HG03064 (cell line): ENCODE data around the gene TANGO2.

Experiments used
- ATAC-seq: cut with Tn5 transposase; IDR thresholded peaks from one replicate; pipeline ENCODE4 v1.9.1; 2021; ENCODE audit warnings: low read depth; ENCODE audit not compliant: unreplicated experiment

TANGO2 gene

DNA sequence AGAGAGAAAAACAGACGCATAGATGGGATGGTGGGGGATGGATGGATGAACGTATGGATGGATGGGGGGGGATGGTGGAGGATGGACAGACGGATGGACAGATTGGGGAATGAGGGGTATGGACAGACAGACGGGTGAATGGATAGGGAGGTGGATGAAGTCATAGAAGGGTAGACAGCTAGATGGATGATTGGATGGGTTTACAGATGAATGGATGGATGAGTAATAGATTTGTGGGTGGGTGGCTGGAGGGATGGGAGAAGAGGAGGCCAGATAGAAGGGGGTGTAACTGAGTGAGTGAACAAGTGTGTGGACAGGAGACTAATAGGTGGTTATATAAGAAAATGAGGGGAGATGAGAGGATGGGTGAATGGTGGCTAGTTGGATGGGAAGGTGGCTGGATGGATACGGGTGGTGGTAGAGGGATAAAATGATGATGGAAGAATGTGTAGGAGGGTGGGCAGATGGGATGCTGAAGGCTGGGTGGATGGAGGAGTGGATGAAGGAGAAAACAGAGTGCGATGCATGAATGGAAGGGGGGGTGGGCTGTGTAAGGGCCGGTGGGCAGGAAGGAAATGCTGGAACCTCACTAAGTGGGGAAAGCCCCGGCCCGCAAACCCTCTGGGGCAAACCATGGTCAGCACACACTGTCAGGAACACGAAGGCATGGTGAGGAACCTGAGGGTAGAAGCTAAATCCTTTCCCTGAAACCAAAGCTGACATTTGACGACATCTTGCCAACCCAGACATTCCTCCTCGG lies 25.9 kb upstream of the TANGO2 start:
- ATAC-seq = no peak

DNA sequence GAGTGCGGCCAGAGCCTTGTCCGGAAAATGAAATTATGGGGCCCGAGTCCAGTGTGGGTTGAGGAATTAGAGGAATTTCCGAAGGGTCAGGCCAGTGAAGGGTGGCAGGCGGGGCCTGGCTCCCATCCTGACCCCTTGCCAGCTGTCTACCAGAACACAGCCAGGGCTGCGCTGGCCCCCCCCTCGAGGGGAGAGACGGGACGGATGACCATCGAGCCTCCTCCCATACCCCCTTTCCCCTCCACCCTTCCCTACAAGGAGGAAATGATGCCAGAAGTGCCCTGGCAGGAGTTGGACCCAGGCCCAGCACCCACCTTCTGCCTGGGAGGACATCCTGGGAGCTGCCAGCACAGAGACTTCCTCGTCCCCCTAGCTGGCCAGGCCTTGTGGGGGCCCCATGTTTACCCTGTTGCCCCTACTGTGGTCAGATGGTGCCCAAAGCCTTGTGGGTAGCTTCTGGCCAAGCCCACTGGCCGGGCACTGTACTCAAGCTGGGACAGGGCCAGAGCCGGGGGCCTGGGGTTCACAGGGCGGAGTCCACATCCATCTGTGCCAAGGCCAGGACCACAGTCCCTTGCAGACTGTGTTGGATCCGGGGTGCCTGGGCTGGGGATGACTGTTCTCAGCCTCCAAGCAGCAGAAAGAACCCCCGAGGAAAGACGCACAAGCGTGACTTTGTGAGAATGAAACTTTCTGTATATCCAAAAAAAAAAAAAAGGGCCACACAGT lies 25.1 kb upstream of the TANGO2 start:
- ATAC-seq = no peak

DNA sequence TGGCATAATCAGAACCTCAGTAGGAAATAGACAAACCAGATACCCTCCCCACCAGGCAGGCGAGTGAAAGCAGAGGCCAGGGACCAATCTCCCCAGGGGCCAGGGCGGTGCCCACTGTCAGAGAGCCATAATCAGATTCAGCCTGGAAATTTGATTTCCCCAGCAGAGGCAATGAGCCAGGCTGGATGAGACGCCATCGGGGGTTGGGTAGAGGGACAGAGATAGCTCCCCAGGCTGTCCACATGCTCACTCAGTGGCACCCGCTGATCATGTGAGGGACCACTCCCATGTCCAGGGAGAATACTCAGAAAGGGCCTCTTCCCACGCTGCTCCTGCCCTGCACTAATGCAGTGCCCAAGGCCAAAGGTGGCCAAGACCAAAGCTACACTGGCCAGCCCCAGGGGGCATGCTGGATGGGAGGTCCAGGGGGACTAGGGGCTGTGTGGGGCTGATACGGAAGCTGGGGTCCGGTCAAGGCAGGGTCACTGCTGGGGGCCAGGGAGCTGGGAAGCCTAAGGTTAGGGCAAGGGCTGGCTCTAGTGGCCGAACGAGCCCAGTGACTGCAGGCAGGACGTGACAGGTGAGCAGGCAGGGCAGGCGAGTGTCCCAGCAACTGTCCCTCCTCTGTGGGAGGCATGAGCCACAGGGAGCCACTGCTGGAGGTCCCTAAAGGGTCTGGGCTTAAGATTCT lies 24.1 kb upstream of the TANGO2 start:
- no peak for ATAC-seq

DNA sequence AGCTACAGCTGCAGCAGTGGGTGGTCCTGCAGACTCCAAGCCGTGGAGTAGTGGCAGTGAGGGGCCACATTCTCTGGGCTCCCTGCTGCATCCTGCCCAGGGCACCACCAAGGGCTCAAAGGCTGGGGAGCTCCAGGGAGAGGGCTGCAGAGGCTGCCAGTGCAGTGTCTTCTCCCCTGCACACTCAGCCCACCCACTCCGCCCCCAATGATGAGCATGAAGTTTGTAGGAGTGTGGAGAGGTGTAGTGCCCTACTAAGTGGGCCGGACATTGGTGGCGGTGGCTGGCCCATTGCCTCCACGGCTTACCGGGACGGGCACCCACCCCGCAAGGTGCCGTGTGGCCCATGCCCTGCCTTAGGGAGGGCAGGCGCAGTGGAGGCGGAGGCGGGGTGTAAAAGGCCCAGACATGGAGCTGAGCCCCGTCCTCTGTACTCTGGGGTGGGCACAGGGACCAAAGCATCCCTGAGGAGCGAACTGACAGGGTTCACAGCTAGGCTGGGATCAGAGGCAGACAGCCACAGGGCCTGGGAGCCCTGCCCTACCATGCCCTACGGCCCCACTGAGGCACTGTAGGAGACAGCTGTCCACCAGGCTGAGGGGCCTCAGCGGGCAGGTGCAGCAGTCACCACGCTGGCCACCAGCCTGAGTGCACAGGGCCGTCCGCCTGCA lies 23.2 kb upstream of the TANGO2 start:
- ATAC-seq = no peak

DNA sequence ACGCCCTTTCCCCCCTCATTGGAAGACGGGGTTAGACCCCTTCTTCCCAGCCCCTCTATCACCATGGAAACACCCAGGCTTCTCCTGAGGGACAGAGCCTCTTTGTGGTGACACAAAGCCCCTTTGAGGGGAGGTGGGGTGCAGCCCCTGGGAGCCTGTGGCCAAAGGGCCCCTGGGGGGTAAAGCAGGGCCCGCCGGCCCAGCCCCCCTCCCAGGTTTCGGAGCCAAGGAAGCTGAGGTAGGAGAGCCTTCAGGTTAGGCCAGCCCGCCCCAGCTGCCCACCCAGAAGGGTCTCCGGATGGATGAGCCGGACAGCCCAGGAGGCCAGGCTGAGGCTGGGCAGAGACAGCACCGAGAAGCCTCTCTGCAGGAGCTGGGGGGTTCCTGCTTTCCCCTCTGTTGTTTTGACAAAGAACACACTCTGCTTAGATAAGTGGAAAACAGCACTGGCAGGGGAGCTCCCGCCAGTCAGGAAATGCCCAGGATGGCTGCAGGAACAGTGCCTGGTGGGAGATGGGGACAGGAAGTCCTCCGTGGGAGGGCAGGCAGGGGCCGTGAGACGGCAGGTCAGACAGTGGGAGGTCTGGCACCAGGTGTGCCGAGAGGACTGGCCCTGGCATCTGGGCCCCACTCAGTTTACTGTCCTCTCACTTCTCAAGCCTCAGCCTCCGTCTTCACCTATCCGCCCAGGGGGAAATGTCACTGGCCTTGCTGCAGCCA lies 22.5 kb upstream of the TANGO2 start:
- no peak for ATAC-seq

DNA sequence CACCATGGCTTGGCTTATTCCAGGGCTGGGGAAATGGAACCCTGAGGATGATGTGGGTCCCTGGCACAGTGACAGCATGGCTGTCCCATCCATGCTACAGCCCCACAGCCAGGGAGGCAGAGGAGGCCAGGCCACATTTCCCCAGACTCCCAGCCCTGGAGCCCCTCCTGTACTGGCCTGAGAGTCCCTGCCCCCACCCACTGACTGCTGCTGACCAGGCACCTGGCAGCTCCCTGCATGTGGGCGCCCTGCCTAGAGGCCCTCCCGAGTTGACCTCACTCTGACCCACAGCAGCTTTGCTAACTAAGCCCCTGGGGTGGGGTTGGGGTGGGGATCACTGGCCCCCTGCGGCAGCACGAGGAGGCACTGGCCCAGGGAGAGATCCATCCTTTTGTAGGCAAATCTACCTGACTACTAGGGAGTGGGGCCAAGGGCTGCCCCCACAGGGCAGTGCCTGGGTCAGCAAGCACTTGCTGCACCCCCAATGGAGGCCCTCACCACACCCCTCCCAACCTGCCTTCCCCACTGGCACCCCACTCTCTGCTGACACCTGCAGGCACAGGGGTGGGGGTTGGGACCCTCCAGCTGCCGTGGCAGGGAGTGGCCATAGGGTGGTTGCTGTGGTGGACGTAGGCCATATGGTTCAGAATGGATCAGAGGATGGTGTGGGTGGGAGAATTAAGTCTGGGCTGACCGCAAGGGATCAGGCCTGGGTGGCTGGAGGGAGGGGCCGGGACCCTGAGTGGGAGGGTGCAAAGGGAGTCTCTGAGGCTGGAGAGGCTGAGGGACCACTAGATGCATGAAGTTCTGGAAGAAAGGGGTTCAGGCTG lies 21.7 kb upstream of the TANGO2 start:
- ATAC-seq = no peak

DNA sequence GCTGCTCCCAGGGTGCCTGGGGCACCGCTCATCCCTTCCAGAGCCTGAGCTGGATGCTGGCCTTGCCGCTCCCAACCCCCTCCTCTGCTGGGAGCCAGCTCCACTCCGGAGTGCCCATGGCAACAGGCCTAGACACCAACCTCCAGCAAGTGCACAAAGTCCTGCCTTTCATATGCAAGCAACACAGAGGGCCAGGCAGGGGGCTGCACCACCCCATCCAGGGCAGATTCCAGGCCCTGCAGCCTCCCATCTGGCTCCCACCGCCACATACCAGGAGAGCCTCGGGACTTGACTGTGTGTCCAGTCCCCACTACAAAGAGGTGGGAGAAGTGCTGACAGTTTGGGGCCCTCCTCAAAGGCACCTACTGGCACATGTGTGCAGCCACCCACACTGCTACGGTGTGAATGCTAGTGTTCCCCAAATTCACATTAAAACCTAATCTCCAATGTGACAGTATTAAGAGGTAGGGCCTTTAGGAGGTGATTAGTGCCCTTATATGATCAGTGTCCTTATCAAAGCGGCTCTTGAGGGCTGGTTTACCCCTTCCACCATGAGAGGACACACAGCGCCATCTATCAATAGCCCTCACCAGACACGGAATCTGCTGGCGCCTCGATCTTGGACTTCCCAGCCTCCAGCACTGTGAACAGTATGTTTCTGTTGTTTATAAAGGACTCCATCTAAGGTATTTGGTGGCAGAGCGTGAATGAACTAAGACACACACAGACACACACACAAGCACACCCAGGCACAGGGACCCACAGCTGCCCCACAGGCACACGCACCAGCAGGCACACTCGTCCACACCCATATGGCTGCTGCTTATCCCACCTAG lies 20.4 kb upstream of the TANGO2 start:
- no peak for ATAC-seq

DNA sequence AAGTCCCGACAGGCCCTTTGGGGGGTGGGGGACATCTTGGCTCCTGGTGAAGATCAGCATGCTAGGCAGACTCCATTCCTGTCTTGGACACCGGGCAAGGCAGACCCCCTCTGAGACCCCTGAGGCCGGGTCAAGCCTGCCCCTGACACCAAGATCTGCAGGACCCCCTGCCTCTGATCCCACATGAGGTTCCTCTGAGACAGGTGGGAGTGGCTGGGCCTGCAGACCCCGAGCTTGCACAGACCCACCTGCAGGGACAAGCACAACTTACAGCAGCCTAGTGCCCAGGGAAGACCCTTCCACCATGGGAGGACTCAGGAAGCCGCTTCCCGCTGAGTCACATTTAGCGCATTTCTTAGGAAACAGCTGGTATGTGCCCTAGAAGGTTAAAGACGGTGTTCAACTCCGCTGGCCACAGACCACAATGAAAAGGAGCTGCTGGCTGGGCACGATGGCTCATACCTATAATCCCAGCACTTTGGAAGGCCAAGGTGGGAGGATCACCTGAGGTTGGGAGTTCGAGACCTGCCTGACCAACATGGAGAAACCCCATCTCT lies 19.8 kb upstream of the TANGO2 start:
- ATAC-seq = no peak

DNA sequence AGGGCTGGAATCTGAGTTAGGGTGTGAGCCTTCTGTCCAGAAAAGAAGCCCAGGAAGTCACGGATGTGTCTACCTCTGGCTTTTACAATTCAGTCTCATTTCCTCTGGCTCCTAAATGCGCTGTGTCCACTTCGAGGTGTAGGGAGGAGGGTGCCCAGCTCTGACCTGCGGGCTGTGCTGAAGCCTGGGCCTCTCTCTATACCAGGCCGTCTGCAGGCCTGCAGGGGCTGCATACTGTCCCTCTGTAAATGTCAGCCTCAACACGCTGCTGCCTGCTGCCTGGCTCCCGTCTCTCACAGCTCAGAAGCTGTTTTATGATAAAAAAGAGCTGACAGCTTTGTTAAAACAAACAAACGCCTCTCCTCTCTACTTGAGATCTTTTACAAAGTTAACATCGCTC lies 18.8 kb upstream of the TANGO2 start:
- ATAC-seq = no peak

DNA sequence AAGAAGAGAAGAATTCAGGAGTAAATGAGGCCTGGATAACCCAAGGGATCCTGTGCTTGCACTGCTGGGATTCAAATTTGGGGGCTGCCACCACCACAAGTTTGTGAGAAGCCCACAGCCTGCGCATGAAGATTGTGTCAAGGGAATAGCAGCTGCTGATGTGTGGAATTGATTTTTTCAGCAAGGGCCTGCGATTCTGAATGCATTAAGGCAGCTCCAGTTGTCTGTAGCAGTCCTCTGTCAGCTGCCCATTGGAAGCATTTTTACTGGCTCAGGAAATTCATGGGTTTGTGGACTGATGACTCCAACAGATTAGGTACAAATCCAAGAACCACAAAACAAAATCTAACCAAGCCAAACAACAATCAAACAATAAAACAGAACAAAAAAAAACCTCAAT lies 18.3 kb upstream of the TANGO2 start:
- ATAC-seq = no peak

DNA sequence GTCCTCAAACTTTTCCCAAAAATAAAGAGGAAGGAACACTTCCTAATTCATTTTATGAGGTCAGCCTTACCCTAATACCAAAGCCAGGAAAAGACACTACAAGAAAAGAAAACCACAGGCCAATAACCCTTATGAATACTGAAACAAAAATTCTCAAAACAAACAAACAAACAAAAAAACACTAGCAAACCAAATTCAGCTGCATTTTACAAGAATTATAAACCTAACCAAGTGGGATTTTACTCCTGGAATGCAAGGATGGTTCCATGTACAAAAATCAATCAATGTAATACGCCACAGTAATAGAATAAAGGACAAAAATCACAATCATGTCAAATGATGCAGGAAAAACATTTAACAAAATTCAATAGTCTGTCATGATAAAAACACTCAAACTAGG lies 17.6 kb upstream of the TANGO2 start:
- no peak for ATAC-seq

DNA sequence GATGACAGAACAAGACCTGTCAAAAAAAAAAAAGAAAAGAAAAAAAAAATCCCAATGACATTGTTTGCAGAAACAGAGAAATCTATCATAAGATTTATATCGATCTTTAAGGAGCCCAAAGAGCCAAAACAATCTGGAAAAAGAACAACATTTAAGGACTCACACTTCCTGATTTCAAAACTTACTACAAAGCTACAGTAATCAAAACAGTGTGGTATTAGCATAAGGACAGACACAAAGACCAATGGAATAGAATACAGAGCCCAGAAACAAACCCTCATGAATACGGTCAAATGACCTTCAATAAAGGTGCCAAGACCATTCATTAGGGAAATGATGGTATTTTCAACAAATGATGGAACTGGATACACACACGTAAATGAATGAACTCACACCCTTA lies 16.4 kb upstream of the TANGO2 start:
- no peak for ATAC-seq

DNA sequence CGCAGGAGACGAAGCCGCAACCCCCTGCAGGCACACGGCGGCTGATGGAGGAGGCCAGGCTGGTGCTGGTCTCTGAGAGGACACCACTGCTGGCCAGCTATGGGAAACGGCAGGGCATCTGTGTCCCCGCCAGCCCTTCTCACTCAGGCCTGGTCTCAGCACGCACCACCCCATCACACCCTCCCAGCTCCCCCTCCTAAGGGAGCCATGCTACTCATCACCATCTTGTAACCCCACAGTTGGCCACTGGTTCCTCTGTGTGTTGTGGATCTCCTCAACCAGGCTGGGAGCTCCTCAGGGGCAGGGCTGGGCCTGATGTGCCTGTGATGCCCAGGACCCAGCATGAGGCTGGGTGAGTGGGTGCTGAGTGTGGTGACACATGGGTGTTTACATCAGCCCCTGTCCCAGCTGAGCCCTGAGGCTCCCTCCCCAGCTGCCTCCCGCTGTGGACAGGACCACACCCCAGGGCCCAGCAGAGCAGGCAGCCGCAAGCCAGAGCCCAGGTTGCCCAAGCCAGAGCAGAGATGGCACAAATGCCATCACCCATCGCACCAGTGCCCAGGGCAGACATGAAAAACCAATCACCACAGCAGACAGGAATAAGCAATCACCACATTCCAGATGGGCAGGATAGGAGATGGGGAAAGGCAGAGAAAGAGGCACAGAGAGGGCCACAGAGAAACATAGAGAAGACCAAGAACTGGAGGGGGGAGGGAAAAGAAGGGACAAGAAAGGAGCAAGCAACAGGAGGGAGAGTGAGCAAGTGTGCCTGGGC lies 12.5 kb upstream of the TANGO2 start:
- ATAC-seq = no peak

DNA sequence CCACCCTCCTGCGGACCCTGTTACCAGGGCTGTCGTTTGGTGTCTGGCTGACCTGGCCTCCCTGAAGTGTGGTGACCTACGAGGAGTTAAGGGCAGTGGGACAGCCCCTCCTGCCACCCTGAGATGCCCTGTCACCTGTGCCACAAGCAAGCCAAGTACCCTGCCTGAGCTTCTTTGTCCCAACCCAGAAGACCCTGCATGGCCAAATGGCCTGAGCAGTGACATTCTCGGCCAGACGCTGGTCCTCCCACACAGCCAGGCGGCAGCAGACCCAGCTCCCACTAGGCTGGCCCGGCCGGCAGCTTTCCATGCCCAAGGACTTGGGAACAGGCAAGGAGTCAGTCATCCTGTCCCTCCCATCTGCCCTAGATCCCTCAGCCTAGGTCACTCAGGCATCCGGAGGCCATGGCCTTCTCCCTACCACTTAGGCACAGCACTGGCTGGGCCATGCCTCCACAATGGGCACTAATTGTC lies 11.9 kb upstream of the TANGO2 start:
- ATAC-seq = no peak

DNA sequence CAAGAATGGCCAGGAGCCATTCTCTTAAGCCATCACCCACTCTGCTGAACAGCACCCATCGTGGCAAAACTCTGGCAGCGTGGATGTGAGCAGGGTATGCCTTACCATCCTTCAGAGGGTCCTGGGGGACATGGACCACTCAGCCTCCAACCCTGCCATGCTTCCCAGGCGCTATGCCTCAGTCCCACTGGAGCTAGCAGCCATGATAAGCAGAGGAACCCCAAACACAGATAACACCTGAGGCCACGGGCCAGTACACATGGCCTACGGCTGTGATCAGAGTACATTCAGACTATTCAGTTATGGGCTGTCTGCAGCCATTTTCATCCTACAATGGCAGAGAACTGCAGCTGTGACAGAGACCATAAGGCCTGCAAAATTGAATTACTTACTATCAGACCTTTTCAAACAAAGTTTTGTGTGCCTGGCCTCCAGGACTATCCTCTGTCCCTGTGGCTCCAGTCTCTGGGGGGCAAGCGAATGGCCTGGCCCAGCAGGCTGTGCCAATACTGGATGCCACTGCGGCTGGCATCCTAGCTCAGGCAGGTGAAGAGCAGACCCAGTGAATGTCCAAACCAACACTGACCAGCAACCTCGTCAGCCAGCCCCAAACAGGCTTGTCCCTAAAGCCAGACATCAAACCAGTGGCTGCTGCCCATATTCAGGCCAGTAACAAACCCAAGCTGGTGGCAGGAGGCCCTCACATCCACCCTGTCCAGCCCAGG lies 11.2 kb upstream of the TANGO2 start:
- no peak for ATAC-seq

DNA sequence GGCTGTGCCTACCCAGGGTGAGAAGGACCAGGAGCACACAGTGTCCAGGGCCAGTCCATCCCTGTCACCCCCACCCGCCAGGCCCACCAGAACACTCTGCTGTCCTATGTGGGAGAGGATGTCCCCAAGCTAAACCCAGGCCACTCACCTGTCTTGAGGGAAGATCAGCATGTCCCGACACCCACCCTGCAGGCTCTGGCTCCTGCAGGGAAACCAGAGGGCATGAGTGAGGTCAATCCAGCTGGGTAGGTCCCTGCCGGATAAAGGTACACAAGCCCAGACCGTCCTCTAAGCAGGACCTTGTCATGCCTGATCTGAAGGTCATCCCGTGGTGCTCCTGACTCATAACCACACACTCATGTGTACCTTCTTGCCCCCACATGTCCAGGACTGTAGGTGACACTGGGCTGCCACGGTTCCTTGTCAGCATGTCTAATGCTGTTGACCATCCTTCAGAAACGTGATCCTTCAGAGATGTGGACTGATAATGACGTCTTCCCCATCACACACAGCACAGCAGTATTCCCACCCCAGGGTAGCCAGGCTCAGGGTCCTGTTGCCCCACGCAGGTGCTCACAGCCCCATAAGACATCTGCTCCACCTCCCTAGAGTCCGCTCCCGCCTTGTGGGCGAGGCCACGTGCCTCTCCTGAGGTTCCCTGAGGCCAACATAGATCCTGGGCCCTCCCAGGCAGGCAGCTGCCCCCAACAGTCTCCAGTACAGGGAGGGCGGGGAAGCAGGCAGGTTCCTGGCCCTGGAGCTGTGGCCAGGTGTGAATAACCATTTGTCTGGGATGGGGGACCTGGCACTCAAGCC lies 10.4 kb upstream of the TANGO2 start:
- no peak for ATAC-seq
